CD1c-positive myeloid dendritic cell (primary cell): ENCODE measurements around the gene BRD7.
A peak's percentile ranks its signal among the peaks of the same experiment; 100 is the strongest.

Source experiments
- DNase-seq: peaks from one replicate; pipeline ENCODE4 v3.0.0-alpha.2; 2016; ENCODE audit errors: extremely low spot score

Gene BRD7

DNA sequence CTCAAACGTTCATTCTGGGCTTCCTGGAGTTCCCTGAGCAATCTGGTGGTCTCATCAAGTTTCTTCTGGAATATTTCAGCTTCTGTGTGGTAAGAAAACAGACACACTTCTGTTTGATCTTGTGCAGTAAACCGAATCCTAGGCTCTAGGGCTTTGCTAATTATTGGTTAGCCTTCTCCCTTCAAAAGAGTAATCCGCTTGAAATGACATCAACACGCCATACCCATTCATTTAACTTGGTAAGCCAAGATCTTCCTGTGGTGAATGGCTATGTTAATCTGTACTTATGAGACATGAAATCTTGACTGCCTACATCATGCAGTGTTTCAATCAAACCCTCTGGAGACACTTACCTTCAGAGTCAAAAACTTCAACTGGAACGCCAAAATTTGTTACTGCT lies 48.5 kb downstream of the BRD7 start:
- DNase-seq: no peak

DNA sequence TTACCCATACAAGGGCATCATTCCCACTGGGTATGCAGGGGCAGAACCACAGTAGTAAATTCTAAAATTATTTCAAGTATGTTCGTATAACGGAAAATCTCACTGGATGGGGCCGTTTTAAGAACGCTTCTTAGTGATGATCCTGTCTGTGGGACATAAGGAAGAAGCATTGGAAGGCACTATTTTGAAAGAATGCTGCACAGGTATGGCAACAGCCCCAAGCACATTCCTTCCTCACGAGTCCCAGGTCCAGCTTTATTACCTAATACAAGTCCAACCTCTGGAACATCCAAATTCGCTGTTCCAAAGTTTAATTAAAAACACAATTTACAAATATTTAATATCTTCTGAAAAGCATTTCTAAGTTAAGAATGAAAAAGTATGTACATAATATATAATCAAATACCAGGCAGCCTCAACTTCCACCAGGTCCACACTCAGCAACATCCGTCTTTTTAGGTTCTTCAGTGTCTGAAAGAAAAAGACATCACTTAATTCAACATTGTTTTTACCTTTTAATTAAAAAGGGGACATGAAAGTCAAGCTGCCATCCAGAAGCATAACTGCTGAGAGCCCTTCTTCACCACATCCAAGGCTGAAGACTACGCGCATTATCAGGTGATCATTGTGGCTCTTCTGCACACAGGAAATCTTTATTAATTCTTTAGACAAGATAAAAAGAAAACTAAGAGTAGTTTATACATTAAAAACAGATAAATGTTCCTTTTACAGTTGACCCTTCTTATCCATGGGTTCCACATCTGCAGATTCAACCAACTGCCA lies 49.8 kb downstream of the BRD7 start:
- no peak for DNase-seq

DNA sequence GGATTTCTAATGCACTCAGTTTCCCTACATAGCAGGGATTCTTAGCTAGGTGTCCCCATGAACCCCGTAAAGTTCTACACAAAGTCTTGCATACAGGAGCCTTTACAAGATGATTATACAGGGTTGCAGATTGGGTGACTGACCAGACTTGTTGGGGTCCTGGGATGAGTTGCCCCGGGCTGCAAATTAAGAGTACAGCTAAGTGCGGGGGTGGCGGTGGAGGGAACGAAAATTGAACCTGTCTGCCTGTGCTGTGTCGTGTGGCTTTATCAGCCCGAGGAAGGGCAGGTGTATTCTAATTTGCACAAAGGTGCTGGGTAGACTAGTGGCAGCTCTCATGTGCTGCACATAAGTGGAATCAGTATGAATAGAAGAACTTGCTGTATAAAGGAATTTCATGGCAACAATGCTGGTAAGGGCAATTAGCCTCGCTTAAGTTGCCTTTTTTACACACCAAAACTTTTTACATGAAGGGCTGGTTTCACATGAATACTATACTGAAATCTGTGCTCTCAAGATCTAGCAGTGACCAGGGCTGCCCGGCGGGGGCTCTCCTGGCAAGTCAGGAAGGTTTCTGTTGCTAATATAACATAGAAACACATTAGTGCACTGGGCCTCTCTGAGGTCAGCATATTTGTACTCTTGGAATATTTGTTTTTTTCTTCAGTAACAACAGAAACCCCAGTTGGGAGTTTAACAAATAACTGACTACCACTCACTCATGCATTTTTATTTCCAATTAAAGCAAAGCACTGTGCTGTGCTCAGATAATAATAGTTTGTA lies 51.7 kb downstream of the BRD7 start:
- DNase-seq: no peak

DNA sequence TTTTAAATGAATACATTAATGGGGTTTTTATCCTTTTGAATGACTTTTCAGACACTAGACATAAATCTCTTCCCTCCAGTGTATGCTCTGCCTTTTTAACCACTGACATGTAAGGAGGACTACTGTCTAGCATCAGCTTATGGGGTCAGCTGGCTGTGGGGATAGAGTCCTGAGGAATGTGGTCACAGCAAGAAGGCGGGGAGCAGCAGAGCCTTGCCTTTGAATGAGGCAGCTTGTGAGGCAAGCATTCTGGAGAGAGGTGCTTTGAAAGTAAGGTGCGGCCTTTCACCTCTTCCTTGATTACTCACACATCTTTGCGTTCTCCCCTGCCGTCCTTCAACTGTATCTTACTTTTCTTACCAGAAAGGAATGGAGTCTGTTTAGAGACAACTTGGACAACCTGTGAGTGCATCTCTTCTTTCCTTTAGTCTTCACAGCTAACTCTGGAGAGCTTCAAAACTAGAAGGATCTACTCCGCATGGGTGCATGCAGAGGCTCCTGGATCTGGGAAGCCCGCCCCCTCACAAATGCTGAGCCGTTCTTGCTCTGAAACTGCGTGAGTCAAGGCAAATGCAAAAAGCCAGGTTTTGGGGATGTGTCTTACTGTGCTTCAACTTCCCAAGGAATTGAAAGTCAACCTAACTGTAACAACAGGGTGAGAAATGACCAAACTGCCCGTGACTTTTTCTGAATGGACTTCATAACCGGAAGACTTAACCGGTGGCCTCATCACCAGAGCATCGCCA lies 52.5 kb downstream of the BRD7 start:
- peak; percentile 59 for DNase-seq

DNA sequence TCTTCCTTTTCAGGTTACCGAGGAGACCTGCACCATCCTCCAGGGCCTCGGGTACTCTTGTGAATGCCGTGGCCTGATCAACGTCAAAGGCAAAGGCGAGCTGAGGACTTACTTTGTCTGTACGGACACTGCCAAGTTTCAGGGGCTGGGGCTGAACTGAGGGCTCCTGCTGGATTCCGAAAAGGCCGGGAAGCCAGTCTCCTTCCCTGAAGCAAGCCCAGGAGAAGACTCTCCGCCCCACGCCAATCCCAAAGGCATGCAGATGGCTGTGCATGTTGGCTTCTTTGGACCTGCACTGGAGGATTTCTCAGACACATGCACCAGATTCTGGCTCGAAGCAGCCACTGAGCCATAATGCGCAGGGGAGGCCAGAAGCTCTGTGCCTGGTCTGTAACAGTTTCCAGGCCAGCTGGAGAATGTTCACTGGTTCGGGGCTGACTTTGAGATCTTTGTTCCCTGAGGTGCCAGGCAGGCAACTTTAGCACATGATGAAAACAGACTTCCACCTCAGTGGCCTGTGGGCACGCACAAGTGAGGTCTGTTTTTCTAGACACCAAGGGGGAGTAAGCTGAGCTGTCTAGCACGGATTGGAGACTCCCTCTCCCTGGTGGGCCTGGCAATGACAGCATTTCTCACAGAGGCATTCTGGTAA lies 53.3 kb downstream of the BRD7 start:
- DNase-seq: no peak

DNA sequence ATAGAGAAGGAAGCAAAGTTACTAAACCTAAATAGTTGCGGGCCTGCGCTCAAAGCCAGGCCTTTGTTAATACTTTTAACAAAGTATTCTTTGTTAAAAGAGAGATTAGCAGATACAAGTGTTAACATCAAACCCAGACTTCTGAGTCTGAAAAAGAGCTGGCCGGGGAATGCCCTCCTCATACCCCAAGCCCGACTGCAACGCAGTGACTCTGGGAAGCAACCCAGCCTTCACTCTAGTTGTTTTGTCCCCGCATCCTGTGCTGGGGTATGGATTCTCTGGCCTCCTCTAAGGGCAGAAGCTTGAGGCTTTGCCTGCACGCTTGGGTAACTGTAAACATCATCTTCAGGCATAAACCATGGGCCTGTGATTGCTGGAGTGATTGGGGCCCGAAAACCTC lies 54.1 kb downstream of the BRD7 start:
- DNase-seq: no peak

DNA sequence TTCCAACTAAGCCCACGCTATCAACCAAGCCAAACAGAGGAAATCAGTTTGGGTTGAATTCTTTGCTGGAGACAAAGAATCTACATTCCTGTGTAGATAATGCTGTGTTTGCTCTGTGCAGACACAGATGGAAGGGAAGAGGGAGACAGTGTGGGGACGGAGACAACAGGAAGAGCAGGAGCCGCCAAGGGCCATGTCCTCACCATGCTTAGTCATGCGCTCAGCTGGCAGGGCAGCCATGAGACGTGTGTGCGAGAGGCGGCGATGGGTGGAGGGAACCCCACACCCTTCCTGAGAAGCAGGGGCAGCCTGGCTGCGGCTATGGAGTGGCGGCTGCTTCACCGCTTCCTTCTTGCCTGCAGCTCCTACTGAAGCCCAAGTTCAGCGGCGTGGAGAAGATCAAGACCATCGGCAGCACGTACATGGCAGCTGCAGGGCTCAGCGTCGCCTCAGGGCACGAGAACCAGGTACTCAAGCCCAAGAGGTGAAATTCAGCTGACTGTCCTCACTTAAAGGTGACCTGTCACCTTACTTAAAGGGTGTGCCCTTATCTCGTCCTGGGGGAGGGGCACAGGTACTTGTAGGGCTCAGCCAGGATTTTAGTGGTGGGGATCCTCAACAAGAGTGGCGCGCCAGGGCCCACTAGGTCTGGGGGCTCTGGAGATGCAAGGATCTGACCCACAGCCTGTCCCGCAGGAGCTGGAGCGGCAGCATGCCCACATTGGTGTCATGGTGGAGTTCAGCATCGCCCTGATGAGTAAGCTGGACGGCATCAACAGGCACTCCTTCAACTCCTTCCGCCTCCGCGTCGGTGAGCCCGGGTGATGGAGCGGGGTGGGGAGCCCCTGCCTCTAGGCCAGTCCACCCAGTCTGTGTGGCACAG lies 55.0 kb downstream of the BRD7 start:
- DNase-seq: peak; percentile 81

DNA sequence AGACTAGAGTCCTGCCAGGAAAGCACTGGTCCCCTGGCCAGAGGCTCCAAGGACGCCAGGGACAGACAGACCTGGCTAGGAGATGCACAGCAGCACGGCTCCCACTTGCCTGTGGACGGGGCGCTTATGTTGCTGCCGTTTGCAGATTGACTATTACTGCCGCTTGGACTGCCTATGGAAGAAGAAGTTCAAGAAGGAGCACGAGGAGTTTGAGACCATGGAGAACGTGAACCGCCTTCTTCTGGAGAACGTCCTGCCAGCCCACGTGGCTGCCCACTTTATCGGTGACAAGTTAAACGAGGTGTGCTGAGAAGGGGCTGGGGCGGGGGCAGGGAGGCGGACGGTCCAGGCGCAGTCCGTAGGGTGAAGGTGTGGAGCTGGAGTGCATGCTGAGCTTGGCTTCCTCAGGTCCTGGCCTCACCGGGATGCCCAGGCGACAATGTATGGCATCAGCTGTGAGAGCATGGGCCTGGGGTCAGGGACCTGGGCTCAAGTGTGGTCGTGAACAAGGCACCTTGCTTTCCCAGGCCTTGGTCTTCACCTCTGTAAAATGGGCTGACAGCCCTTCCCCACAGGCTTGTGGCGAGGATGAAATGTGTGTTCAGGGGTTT lies 56.8 kb downstream of the BRD7 start:
- no peak for DNase-seq

DNA sequence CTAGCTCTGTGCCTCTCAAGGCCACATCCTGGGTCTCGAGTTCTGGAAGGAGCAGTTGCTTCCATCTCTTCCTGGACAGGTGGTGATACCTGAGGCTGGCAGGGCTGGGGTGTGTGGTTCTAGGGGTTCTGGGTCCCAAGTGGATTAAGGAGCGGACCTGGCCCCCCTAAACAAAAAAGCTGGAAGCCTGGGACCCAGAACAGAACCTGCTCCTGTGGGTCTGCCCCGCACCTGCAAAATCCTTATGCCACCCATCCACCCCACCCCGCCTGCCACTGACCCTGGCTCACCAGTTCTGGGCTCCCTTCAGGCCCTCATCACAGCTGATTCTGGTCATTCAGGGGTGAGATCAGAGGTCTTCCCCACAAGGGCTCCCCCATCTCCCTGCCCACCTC lies 57.7 kb downstream of the BRD7 start:
- DNase-seq: no peak

DNA sequence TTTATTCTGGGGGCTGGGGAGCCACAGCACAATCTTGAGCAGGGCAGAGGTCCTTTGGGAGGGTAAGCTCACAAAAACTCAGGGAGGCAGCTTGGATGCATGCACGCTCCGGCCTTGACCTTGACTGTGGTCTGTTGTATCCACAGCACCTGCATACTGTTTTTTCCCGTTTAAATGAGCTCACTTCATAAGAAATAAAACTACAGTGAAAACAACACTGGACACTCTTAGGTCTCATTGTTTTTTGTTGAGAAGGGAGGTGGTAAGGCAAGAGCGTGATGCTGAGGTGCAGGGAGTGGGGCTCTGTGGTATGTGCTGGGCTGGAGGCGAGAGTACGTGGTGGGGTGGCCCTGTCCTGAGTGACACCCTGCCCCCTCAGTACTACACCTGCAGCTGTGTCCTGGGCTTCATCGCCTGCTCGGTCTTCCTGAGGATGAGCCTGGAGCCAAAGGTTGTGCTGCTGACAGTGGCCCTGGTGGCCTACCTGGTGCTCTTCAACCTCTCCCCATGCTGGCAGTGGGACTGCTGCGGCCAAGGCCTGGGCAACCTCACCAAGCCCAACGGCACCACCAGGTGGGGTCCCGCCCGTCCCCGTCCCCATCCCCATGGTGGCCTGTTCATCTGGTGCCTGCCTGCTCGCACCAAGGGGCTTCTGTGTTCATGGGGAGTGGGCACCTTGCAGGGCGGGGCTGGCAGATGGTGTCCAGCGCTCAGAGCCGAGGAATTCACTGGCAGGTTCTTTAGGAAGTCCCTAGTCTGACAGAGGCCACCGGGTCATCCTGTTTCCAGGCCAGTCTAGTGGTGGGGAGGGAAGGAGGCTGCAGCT lies 58.3 kb downstream of the BRD7 start:
- no peak for DNase-seq

DNA sequence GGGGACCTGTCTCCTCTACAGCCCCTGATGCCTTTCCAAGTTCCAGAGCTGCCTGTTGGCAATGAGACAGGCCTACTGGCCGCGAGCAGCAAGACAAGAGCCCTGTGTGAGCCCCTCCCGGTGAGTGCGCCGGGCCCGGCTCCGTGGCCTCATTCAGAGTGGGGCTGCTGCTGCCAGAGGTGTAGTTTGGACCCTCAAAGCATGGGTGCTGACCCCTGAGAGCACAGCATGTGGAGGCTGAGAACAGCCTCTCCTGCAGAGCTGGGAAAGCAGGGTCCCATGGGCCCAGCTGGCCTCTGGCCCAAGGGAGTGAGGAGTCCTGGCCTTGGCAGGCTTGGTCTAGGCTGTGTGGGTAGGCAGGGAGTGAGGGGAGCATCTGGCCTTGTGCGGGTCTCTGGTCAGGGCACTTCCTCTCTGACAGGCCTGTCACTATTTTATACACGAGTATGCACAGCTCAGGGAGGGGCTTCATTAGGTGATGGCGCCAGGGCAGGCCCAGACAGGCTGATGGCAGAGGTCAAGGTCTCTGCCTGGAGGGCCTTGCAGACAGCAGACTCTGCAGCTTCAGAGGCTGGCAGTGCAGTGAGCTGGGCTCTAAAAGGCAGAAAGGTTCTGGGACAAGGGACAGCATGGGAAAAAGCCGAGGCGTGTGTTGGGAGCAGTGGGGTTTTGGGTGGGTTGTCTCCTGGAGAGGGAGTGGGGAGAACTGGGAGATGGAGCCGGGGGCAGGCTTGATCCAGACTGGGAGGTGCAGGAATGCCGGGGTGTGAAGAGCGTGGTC lies 59.1 kb downstream of the BRD7 start:
- no peak for DNase-seq

DNA sequence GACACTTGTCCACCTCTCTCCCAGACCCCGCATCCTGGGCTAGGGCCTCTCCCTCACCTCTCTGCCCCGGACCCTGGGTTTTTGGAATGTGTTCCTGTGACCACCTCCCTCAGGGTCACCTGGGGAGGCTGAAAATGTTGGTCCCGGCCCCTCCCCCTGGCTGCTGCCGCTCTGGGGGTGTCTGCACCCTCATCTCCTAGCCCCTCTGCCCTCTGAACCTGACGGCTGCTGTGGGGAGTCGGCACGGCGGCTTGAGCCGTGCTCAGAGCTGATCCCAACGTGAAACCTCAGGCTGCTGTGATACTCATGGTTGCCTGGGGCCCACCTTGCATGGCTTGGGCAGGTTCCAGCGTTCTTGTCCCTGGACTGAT lies 59.6 kb downstream of the BRD7 start:
- no peak for DNase-seq

DNA sequence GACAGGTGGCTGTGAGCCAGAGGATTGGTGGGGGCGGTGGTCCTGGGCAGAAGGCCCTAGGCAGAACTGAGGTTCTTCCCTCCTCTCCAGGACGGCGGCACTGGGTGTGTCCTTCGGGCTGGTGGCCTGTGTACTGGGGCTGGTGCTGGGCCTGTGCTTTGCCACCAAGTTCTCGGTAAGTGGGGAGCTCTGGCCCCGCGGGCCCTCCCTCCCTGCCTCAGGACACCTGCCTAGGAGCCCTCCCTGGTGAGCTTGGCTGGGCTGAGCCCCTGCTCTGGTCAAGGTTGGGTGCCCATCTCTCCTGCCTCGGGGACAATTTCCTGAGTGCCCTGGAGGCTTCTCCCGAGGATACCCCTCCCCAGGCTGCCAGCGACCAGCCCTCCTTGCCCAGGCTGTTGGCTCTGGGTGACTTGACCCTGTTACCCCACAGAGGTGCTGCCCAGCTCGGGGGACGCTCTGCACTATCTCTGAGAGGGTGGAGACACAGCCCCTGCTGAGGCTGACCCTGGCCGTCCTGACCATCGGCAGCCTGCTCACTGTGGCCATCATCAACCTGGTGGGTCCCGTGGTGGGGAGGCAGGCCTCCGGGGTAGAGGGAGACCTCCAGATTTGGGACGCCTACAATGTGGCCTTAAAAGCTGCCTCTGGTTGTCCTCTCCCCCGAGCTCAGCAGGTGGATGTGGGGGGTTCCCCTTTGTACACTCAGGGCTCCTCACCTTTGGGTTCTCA lies 60.4 kb downstream of the BRD7 start:
- DNase-seq: no peak

DNA sequence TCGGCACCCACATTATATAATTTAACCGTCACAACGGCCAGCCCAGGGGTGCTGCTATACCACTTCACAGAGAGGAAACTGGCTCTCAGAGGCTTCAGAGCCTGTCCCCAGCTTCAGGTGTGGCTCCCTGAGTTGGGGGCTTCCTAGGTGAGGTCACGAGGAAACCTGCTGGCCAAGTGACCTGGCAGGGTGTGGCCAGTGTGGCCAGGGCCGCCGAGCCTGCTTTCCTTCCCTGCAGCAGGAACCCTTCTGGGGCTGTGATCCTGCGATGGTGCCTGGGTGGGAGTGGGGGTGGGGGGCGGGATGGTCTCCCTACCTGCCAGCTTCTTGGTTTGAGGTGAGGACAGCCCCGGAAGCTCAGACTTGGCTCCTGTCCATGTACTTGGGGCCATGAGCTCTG lies 62.5 kb downstream of the BRD7 start:
- DNase-seq: no peak

DNA sequence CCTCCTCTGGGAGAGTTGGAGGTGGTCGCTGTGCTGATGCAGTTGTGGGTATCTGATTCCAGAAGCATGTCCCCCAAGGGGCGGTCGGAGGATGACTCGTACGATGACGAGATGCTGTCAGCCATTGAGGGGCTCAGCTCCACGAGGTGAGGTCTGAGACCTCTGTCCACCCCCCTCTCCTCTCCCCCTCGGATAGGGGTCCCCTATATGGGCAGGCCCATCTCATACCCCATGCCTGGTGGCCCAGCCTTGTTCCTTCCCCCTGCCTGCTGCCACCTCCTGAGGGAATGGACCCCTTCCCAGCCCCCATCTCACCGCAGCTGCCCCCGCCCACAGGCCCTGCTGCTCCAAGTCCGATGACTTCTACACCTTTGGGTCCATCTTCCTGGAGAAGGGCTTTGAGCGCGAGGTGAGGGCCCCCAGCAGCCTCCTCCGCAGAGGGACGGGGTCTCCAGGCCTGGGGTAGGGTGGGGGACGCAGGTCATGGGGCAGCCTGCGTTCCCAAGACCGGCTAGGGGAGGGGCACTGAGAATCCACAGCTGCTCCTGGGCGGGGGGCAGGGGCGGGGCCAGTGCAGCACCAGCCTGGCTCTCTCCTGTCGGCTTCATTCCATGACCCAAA lies 63.2 kb downstream of the BRD7 start:
- DNase-seq: no peak

DNA sequence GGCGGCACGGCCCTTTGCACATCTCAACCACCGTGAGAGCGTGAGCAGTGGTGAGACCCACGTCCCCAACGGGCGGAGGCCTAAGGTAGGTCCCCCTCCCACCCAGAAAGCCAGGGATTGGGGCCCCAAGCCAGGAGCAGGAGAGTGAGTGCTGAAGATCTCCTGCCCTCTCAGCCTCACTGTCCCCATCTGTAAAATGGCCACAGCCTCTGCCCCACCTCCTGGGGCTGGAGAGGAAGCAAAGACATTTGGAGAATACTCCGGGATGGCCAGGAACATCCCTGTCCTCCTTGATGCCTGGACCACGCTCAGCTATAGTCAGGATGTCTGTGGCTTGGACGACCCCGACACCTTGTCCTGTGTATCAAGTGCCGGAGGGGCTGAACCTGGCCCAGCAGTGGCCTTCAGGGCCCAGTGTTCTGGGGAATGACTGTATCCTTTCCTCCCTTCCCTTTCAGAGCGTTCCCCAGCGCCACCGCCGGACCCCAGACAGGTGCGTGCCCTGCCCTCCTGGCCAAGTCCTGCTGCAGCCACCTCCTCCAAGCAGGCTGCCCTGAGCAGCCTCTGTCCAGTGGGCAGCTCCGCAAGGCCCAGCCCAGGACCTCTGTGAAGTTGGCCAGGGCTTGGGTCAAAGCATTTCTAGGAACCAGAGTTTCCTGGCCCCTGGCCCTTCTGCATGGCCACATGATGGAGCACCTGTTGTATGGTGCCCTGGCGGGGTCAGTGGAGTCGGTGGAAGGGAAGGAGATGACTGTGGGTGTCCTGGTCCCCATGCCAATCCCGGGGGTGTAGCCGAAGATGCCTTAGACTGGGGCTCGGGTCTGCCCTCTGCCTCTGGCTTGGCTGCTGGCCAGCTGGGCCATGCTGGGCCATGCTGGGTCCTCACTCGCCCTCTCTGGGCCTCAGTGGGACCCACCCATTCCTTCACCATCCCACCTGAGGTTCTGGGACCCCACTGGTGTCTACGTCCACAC lies 64.0 kb downstream of the BRD7 start:
- DNase-seq: no peak
